GM12875 (cell line): ENCODE data around the gene DNAJC3.
"Not testable (repeated sequence)": the region's sequence is repeated elsewhere in the genome, so short reads cannot be mapped to it uniquely, and the experiment has no call there.

Experiments used
- H3K4me3 ChIP-seq: one replicate; pipeline ENCODE4 v1.5.1; 2011; ENCODE audit warnings: low read depth, low read length, control low read depth
- CTCF ChIP-seq: IDR thresholded peaks from 2 replicates; pipeline ENCODE4 v1.5.1; 2011; ENCODE audit warnings: low read depth, mild to moderate bottlenecking, control low read depth, inconsistent platforms, low read length, moderate library complexity, borderline replicate concordance; ENCODE audit not compliant: insufficient read depth

Gene DNAJC3

GRCh38 chr13:95650696-95651095 lies 26.2 kb upstream of the DNAJC3 start:
- H3K4me3 ChIP-seq = no peak overlapping the region
- no peak for TF ChIP-seq CTCF

DNA sequence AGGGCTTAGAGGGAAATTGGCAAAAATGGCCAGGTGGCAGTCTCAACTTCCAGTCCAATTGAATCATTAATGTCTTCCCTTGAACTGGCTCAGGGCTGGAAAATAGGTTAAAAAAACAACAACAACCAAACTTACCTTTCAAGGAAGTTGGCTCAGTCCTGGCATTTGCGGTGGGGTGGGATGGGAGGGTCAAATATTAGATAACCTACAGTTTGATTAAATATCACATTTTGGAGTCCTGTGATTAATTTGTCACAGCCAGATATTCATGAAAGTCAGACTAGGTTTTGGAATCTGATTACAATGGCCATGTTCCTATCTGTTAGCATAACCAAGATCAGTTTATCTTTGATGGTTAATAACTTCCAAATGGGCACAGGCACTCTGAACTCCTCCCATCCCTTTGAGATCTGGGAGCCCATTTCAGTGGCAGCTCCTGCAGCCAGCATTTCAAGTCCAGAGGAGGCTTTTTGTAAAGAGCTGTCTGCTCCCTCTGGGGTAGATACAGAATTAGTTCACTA lies 24.6 kb upstream of the DNAJC3 start:
- no peak overlapping the region for H3K4me3 ChIP-seq
- no peak for TF ChIP-seq CTCF

DNA sequence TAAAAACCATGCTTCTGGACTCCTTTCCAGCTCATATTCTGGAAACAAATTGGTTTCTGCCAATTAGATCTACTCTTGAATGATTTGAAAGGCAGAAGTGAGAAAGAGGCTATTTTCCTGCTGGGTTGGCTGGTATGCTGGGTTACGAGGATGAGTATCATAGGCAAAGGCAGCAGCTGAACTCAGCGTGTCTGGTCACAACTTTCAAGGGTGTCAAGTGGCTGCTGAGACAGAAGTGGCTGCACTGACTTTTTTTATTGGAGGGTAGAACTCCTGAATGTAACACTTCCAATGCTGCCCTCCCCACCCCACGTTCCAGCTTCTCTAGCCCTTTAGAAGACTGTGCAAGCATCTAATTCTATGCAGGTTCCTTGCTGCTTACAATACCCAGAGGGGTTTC lies 24.1 kb upstream of the DNAJC3 start:
- no peak for TF ChIP-seq CTCF
- H3K4me3 ChIP-seq = no peak overlapping the region

GRCh38 chr13:95656386-95657015 lies 20.4 kb upstream of the DNAJC3 start:
- TF ChIP-seq CTCF = no peak
- no peak overlapping the region for H3K4me3 ChIP-seq

DNA sequence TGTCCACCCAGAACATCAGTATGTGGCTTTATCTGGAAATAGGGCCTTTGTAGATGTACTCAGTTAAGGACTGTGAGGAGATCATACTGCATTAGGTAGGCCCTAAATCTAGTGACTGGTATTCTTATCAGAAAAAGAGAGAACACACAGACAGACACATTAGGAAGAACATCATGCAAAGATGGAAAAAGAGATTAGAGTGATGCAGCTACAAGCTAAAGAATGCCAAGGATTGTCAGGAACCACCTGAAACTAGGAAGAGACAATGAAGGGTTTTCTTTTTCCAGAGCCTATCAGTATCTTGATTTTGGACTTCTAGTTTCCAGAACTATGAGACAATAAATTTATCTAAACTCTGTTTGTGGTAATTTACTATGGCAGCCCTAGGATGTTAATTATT lies 17.4 kb upstream of the DNAJC3 start:
- TF ChIP-seq CTCF = no peak
- H3K4me3 ChIP-seq = no peak overlapping the region

- peak; percentile 25; the same call in 1 of the 2 replicates for TF ChIP-seq CTCF
- no peak overlapping the region for H3K4me3 ChIP-seq
Measured at GRCh38 chr13:95660981-95661581, 15.9 kb upstream of the DNAJC3 start.

DNA sequence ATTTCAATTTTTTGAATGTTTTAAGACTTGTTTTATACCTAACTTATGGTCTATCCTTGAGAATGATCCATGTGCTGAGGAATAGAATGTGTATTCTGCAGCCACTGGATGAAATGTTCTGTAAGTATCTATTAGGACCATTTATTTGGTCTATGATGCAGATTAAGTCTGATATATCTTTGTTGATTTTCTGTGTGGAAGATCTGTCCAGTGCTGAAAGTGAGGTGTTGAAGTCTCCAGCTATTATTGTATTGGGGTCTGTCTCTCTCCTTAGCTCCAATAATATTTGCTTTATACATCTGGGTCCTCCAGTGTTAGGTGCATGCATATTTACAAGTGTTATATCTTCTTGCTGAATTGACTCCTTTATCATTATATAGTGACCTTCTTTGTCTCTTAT lies 9.7 kb upstream of the DNAJC3 start:
- not testable (repeated sequence) for H3K4me3 ChIP-seq
